ENCODE measurements around the gene LATS2. TPM values are rescaled to one million over a fixed set of nuclear protein-coding genes. Genes with fewer than 3 reads are reported as not detected.

The LATS2 gene
- total RNA-seq (2022; extraction: Qiagen RNA extraction), result 10.6 to 12.1 TPM (median 11.6 TPM) in 5 replicates

GRCh38 chr13:21061029-21061763 lies at the start of gene LATS2:
Gene LATS2, minus strand, starts transcription at chr13:21061586. Its CDS starts 15,560 bp downstream, at chr13:21046026.

Other genes with a start within 250 kb of the LATS2 start
- 4.8 to 6.5 TPM (median 5.8 TPM) in 5 replicates for gene XPO4, start 158.8 kb downstream of the LATS2 start, total RNA-seq (2022; extraction: Qiagen RNA extraction)
- 114 to 154 TPM (median 144 TPM) in 5 replicates for gene SAP18, start 78.5 kb upstream of the LATS2 start, total RNA-seq (2022; extraction: Qiagen RNA extraction)
- 12.2 to 13.9 TPM (median 13.3 TPM) in 5 replicates for gene SKA3, start 115.0 kb upstream of the LATS2 start, total RNA-seq (2022; extraction: Qiagen RNA extraction)
- 19.1 to 27.0 TPM (median 24.8 TPM) in 5 replicates for gene MRPL57, start 115.1 kb upstream of the LATS2 start, total RNA-seq (2022; extraction: Qiagen RNA extraction)